ENCODE results near the gene CHODL. TPM values are rescaled to one million over a fixed set of nuclear protein-coding genes. Genes with fewer than 3 reads are reported as not detected.

The CHODL gene, protein sequence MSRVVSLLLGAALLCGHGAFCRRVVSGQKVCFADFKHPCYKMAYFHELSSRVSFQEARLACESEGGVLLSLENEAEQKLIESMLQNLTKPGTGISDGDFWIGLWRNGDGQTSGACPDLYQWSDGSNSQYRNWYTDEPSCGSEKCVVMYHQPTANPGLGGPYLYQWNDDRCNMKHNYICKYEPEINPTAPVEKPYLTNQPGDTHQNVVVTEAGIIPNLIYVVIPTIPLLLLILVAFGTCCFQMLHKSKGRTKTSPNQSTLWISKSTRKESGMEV
- 1 to 10 TPM in 1 of 3 donors, under 1 TPM in 2; 0.32 to 1.0 (median 0.66) TPM for total RNA-seq

- Histone ChIP-seq H3K4me1 (no peaks in the 10 kb centered on the region), H3K36me3 (no peaks in the 10 kb centered on the region), H3K4me3 (peak within 1 kb of the TSS; percentile 25 to 63 (median 44)), H3K27me3 (peaks cover 0 to 25% of the 10 kb centered on the region in 2 donors), H3K27ac (no peak within 1 kb of the TSS), H3K9me3 (no peaks in the 10 kb centered on the region)
- no peak for TF ChIP-seq POLR2AphosphoS5 (IDR thresholded peaks at IDR 0.05)
- TF ChIP-seq, protein P1, sequence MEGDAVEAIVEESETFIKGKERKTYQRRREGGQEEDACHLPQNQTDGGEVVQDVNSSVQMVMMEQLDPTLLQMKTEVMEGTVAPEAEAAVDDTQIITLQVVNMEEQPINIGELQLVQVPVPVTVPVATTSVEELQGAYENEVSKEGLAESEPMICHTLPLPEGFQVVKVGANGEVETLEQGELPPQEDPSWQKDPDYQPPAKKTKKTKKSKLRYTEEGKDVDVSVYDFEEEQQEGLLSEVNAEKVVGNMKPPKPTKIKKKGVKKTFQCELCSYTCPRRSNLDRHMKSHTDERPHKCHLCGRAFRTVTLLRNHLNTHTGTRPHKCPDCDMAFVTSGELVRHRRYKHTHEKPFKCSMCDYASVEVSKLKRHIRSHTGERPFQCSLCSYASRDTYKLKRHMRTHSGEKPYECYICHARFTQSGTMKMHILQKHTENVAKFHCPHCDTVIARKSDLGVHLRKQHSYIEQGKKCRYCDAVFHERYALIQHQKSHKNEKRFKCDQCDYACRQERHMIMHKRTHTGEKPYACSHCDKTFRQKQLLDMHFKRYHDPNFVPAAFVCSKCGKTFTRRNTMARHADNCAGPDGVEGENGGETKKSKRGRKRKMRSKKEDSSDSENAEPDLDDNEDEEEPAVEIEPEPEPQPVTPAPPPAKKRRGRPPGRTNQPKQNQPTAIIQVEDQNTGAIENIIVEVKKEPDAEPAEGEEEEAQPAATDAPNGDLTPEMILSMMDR (IDR thresholded peaks at IDR 0.05), result no peak
- intact Hi-C loops (cut with DNase I; ENCODE audit: low total_unique reads), result no loop called here
- DNase-seq (ENCODE audit: low spot score in 2 of 2), result no peak
Observed at GRCh38 chr21:18244671-18245463, at the start of gene CHODL. TSS of gene CHODL (plus strand) at chr21:18244833. CDS start at chr21:18245224, 391 bp downstream.

- DNase-seq (ENCODE audit: low spot score in 2 of 2), result no peak
- H3K36me3 ChIP-seq, result no peaks in the 10 kb centered on the region
- no peaks in the 10 kb centered on the region for H3K27me3 ChIP-seq
- no peaks in the 10 kb centered on the region for H3K9me3 ChIP-seq
- H3K4me1 ChIP-seq, result no peaks in the 10 kb centered on the region
- TF ChIP-seq POLR2A (IDR thresholded peaks at IDR 0.05), result no peak
- no peak for TF ChIP-seq POLR2AphosphoS5 (IDR thresholded peaks at IDR 0.05)
- TF ChIP-seq, protein P1 (IDR thresholded peaks at IDR 0.05), result no peak
- H3K4me3 ChIP-seq, result no peak overlapping the region
- intact Hi-C loops (cut with DNase I; ENCODE audit: low total_unique reads), result no loop called here
- no peak overlapping the region for H3K27ac ChIP-seq
Observed at GRCh38 chr21:18204931-18205330, 39.7 kb upstream of the CHODL start.

- TF ChIP-seq POLR2AphosphoS5 (IDR thresholded peaks at IDR 0.05), result no peak
- no peak for DNase-seq (ENCODE audit: low spot score in 2 of 2)
- Histone ChIP-seq H3K36me3 (no peaks in the 10 kb centered on the region), H3K4me3 (no peak overlapping the region), H3K4me1 (no peaks in the 10 kb centered on the region), H3K27me3 (no peaks in the 10 kb centered on the region), H3K27ac (no peak overlapping the region), H3K9me3 (peaks cover 10 to 45% of the 10 kb centered on the region in 2 donors)
- intact Hi-C loops (cut with DNase I; ENCODE audit: low total_unique reads), result no loop called here
Observed at GRCh38 chr21:18218331-18218730, 26.3 kb upstream of the CHODL start.

- no peak overlapping the region for H3K27ac ChIP-seq
- H3K9me3 ChIP-seq, result peaks cover 10 to 45% of the 10 kb centered on the region in 2 donors
- intact Hi-C loops (cut with DNase I; ENCODE audit: low total_unique reads), result no loop called here
- TF ChIP-seq POLR2AphosphoS5 (IDR thresholded peaks at IDR 0.05) (no peak), POLR2A (IDR thresholded peaks at IDR 0.05) (no peak)
- TF ChIP-seq, protein P1 (IDR thresholded peaks at IDR 0.05), result no peak
- H3K27me3 ChIP-seq, result no peaks in the 10 kb centered on the region
- no peak overlapping the region for H3K4me3 ChIP-seq
- no peaks in the 10 kb centered on the region for H3K36me3 ChIP-seq
- H3K4me1 ChIP-seq, result no peaks in the 10 kb centered on the region
- DNase-seq (ENCODE audit: low spot score in 2 of 2), result no peak
Observed at GRCh38 chr21:18220498-18220897, 24.1 kb upstream of the CHODL start.

- Histone ChIP-seq H3K27ac (no peak overlapping the region), H3K4me3 (no peak overlapping the region), H3K9me3 (peaks cover 10 to 41% of the 10 kb centered on the region in 2 donors), H3K27me3 (no peaks in the 10 kb centered on the region), H3K4me1 (no peaks in the 10 kb centered on the region), H3K36me3 (no peaks in the 10 kb centered on the region)
- intact Hi-C loops (cut with DNase I; ENCODE audit: low total_unique reads), result no loop called here
- no peak for DNase-seq (ENCODE audit: low spot score in 2 of 2)
- no peak for TF ChIP-seq POLR2A (IDR thresholded peaks at IDR 0.05)
- no peak for TF ChIP-seq POLR2AphosphoS5 (IDR thresholded peaks at IDR 0.05)
- TF ChIP-seq, protein P1 (IDR thresholded peaks at IDR 0.05), result no peak
Observed at GRCh38 chr21:18222346-18222745, 22.3 kb upstream of the CHODL start.
